CD4-positive, alpha-beta T cell treated with Interferon gamma for 1 hour (primary cell): ENCODE measurements around the gene CYFIP2.
A peak's percentile ranks its signal among the peaks of the same experiment; 100 is the strongest.

Experiments
- DNase-seq: peaks from one replicate; pipeline ENCODE4 v3.0.0-alpha.2; 2020

Gene CYFIP2

GRCh38 chr5:157362982-157363381 lies 97.1 kb downstream of the CYFIP2 start:
- no peak for DNase-seq

GRCh38 chr5:157365732-157366131 lies 99.8 kb downstream of the CYFIP2 start:
- DNase-seq: no peak

GRCh38 chr5:157366741-157367674 lies 101.1 kb downstream of the CYFIP2 start:
- DNase-seq: no peak

GRCh38 chr5:157369507-157369906 lies 103.6 kb downstream of the CYFIP2 start:
- DNase-seq: no peak

GRCh38 chr5:157370967-157371366 lies 105.0 kb downstream of the CYFIP2 start:
- DNase-seq: no peak

- DNase-seq: no peak
Observed at GRCh38 chr5:157371655-157372471, 105.9 kb downstream of the CYFIP2 start.

GRCh38 chr5:157372472-157372822 lies 106.5 kb downstream of the CYFIP2 start:
- no peak for DNase-seq

- no peak for DNase-seq
Observed at GRCh38 chr5:157378509-157378908, 112.6 kb downstream of the CYFIP2 start.

GRCh38 chr5:157379983-157380382 lies 114.1 kb downstream of the CYFIP2 start:
- DNase-seq: no peak

GRCh38 chr5:157381746-157382145 lies 115.8 kb downstream of the CYFIP2 start:
- no peak for DNase-seq

- DNase-seq: no peak
Observed at GRCh38 chr5:157382996-157383800, 117.3 kb downstream of the CYFIP2 start.

GRCh38 chr5:157384971-157385709 lies 119.2 kb downstream of the CYFIP2 start:
- DNase-seq: no peak

- no peak for DNase-seq
Observed at GRCh38 chr5:157387041-157387563, 121.2 kb downstream of the CYFIP2 start.

GRCh38 chr5:157387683-157388093 lies 121.8 kb downstream of the CYFIP2 start:
- DNase-seq: no peak

GRCh38 chr5:157388111-157388710 lies 122.3 kb downstream of the CYFIP2 start:
- DNase-seq: no peak

- no peak for DNase-seq
Observed at GRCh38 chr5:157389103-157389502, 123.2 kb downstream of the CYFIP2 start.

GRCh38 chr5:157390133-157390532 lies 124.2 kb downstream of the CYFIP2 start:
- no peak for DNase-seq

GRCh38 chr5:157390551-157391297 lies 124.8 kb downstream of the CYFIP2 start:
- DNase-seq: peak; percentile 45

- DNase-seq: no peak
Observed at GRCh38 chr5:157398305-157398704, 132.4 kb downstream of the CYFIP2 start.

- no peak for DNase-seq
Observed at GRCh38 chr5:157400741-157401495, 135.0 kb downstream of the CYFIP2 start.
